GM12865 (cell line): ENCODE results near the gene C6orf62.
A peak's percentile ranks its signal among the peaks of the same experiment; 100 is the strongest.
"Not testable (repeated sequence)": the region's sequence is repeated elsewhere in the genome, so short reads cannot be mapped to it uniquely, and the experiment has no call there.

ENCODE experiments used
- DNase-seq: peaks from one replicate; pipeline ENCODE4 v3.0.0; 2010; ENCODE audit warnings: low read depth
- H3K4me3 ChIP-seq: 2 replicates; pipeline ENCODE4 v1.5.1; 2011; ENCODE audit warnings: mild to moderate bottlenecking, low read depth, low read length, control low read depth
- CTCF ChIP-seq: IDR thresholded peaks from 2 replicates; pipeline ENCODE4 v1.5.1; 2011; ENCODE audit warnings: low read length, control low read depth, low read depth, inconsistent platforms; ENCODE audit not compliant: insufficient read depth; ENCODE audit errors: missing control alignments

Gene C6orf62

DNA sequence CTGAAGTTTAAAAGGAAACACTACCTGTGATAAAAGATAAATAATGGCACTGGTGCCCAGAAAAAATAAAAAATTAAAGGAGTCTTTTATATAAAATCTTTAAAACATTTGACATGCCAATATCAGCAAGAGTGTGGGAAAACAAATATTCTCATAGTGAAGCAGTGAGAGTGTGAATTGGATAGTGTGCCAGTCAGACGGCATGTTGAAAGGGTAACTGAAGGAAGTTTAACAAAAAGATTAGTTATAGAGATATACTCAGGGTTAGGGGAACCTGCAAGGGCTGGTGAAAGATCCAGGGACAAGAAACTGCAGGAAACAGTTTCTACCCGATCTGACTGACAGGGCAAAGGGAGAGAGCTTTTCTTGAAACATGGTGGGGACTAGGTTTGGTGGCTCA is 33.5 kb upstream of the C6orf62 start:
- TF ChIP-seq CTCF, result no peak
- H3K4me3 ChIP-seq, result no peak overlapping the region

DNA sequence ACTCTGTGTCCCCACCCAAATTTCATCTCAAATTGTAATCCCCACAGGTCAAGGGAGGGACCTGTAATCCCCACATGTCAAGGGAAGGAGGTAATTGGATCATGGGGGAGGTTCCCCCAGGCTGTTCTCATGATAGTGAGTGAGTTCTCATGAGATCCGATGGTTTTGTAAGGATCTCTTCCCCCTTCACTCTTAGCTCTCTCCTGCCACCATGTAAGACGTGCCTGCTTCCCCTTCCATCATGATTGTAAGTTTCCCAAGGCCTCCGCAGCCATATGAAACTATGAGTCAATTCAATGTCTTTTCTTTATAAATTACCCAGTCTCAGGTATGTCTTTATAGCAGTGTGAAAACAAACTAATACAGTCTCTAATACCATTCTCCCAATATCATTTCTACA is 31.9 kb upstream of the C6orf62 start:
- H3K4me3 ChIP-seq, DNase-seq: not testable (repeated sequence)

More for the DNA sequence above, 33.5 kb upstream of the C6orf62 start:
- DNase-seq, result no peak

GRCh38 chr6:24749297-24749696 is 30.3 kb upstream of the C6orf62 start:
- no peak for DNase-seq
- no peak for TF ChIP-seq CTCF

DNA sequence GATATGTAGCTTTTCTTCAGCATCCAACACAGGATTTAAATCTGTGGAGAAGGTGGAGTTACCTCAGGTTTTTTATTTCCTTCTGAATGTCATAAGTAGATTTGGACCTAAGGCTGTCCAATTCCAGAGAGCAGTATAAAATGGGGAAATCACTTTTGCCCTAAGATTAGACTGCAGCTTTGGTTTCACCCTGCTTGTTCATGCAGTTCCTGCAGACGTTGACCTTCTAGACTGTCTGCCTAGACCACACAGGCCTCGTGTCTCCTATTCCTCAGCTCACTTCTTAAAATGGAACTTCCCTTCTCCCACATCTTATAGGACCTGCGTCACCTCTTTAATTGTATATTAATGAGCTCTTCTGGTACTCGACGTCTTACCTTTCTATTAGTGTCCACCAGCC is 26.0 kb upstream of the C6orf62 start:
- no peak for TF ChIP-seq CTCF
- DNase-seq, result no peak
- H3K4me3 ChIP-seq, result no peak overlapping the region

More at GRCh38 chr6:24749297-24749696, 30.3 kb upstream of the C6orf62 start:
- H3K4me3 ChIP-seq, result no peak overlapping the region

- H3K4me3 ChIP-seq, result no peak overlapping the region
- DNase-seq, result peak; percentile 55
- TF ChIP-seq CTCF, result no peak
Measured at GRCh38 chr6:24743944-24744335, 25.0 kb upstream of the C6orf62 start.

DNA sequence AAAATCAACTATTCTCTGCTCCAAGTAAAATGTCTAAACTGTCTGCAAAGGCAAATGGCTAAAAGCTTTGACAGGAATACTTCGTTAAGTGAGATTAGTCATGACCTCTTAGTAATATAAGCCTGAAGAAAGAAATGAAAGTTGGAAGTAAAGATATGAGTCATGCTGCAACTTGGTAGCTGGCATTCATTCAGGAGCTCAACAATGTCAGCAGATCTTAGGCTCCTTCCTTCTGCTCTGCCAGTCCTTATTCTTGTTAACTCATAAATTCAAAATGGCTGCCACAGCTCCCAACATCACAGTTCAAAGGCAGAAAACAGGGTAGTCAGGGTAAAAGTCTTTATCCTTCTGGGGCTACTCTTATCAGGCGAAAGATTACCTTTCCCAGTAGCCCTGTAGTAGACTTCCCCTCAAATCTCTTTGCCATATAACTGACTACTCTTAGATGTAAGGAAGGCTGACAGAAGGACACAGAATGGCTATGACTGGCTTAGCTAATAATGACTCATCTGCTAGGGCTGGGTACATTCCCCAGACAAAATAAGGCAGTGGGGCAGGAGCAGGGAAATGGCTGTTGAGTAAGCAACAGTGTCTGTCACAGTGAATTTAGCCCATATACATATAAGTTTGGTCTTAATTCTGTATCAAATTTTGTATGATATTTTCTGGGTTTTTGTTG is 24.4 kb upstream of the C6orf62 start:
- no peak overlapping the region; the same call in 1 of the 2 replicates for H3K4me3 ChIP-seq
- TF ChIP-seq CTCF, result no peak
- DNase-seq, result peak; percentile 81

DNA sequence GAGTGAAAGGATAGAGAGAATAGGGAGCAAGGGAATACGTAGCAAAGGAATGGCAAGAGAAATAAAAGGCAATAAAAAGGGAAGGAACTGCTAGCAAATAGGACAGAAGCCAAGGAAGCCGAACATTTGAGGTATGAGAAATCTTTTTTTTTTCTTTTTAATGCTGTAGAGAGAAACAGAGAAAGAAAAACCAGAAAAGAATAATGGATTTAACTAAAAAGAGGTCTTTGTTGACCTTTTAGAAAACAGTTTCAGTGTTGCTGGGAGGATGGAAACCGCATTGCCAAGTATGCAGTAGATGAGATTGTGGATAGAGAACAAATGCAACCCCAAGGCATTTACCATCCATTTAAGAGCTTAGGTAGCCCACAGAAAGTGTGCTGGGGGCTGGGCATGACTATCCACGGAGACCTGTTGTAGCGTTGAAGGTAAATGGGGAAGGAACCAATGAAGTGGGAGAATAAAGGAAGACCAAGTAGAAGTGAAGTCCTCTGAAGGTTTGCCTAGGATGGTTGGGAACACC is 23.3 kb upstream of the C6orf62 start:
- no peak for TF ChIP-seq CTCF
- no peak for DNase-seq
- no peak overlapping the region for H3K4me3 ChIP-seq
